GM19240 (cell line): Measurements from ENCODE around the gene SNRNP35.
"Not testable (repeated sequence)": the region's sequence is repeated elsewhere in the genome, so short reads cannot be mapped to it uniquely, and the experiment has no call there.

ENCODE experiments used
- DNase-seq: peaks from one replicate; pipeline ENCODE4 v3.0.0; 2011; ENCODE audit warnings: low spot score; ENCODE audit not compliant: insufficient read length

Gene SNRNP35

DNA sequence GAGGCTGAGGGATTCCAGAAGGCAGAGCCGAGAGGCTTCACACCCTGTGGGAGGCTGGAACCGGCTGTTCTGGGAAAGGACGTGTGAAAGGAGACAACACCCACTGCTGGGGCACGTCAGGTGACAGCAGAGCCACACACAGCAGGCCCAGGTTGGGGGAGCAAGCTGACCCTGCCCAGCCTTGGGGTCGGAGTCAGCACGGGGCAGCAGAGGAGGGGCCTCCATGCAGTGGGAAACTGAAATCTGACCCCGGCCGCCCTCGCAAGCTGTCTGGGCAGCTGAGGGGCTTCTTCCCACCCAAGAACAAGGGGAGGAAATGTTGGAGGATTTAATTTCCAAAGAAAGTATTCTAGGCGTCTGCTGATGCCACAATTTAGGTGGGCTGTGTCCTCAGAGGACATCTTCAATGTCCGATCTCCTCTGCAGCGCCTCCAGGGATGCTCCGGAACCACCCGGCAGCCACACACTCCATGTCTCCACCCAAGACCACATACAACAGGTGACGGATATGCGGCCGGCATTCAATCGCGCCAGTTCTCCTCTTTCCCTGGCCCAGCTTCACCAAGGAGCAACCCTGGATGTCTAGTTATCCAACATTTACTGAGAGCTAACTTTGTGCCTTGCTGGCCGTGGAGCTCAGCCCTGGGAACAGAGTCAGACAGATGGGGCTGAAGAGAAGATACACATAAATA is 30.7 kb downstream of the SNRNP35 start:
- no peak for DNase-seq

DNA sequence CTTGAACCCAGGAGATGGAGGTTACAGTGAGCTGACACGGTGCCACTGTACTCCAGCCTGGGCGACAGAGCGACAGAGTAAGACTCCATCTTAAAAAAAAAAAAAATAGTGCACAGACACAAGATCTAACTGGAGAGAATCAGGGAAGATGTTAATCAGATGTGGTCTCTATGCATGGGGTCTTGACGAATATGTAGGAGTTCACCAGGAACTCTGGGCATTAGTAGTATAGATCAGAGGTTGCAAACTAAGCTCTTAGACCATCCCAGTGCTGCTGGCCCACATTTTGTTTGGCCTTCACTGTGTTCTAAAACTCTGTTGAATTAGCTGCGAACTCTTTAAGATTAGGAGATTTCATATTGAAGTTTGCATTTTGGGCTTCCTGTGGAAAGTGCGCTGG is 31.6 kb downstream of the SNRNP35 start:
- no peak for DNase-seq

DNA sequence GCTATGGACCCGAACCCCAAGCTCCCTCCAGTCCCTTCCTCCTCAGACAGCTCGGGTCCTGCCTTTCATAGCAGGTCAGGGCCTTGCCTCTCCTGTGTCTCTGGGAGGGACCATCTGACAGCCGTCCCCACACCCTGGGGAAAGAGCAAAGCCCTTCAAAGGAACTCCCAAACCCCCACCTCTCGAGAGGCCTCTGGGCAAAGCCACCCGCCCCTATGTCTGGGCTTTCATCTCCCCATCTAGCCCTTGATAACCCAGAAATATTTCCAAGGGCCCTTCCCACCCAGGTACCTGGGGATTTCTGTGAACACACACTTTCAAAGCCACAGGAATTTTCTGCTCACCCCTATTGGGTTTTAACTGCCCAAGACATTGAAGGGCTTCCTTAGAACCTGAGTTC is 32.1 kb downstream of the SNRNP35 start:
- no peak for DNase-seq

DNA sequence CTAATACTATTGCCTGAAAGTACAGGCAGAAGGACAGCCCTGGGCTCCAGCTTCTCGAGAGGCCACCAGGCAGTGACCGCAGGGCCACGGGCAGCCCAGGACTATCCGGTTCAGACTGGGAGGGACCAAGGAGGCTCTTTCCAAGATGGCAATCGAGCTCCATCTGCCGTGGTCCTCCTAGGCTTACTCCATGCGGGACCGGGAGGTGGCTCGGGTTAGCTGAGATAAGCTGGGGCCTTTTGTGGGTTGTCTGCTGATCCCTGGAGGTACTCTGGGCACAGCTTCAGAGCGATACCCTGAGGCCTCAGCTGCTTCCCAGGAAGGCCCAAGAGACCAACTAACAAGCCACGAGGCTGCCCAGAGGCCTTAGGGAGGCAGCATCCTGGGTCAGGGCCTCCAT is 33.1 kb downstream of the SNRNP35 start:
- DNase-seq = no peak

DNA sequence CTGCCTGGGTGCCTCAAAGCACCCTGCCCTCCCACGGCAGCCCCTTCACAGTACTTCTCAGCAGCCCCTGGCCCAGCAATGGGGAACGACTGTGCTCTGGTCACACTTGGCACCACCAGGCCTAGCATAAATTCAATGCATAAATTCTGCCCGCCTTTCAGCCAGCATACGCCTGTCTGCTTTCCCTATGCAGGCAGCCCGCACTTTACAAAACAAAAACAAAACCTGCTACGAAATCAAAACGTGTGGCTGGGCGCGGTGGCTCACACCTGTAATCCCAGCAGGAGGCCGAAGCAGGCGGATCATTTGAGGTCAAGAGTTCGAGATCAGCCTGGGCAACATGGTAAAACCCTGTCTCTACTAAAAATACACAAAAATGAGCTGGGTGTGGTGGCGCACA is 33.5 kb downstream of the SNRNP35 start:
- DNase-seq = no peak

DNA sequence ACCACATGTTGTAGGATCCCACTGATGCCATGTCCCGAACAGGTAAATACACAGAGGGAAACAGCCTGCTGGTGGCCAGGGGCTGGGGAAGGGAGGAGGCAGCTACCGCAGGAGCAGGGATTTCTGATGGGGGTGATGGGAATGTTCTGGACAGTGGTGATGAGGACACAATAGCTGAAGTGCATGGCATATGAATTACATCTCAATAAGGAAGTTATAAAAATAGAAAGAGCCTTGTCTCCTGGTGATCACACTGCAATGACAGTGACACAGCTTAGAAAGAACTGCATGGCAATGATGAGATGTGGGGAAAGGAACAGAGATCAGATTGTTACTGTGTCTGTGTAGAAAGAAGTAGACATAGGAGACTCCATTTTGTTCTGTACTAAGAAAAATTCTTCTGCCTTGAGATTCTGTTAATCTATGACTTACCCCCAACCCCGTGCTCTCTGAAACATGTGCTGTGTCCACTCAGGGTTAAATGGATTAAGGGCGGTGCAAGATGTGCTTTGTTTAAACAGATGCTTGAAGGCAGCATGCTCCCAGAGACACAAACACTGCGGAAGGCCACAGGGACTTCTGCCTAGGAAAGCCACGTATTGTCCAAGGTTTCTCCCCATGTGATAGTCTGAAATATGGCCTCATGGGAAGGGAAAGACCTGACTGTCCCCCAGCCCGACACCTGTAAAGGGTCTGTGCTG is 34.5 kb downstream of the SNRNP35 start:
- DNase-seq = not testable (repeated sequence)

DNA sequence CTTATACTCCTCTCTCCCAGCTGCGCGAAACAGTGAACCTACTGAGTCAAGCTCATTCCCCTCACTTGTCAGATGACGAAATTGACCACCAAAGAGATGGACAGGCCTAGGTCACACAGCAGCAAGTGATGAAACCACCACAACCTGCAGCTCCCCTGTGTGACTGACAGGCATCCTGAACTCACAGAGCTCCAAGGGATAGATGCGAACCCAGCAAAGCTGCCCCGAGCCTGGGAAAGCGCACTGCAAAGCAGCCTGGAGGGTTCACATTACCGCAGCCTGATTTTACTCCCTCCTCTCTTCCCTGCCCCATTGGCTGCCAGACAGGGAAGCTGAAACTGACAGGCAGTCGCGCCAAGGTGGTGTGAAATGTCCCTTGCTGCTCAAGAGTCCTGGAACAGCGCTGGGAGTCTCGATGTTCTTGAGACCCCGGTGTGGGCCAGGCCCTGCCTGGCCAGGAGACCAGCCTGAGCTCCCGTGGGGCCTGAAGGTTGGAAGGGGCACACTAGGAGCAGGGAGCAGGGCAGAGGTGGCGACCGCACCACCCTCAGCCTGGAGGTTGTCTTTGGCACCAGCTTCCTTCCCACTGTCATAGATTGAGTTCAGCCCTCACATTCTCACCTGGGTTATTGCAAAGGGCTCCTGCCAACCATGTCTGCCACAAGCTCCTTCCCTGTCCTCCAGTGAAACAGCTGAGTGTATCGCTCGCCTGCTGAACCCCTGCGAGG is 36.3 kb downstream of the SNRNP35 start:
- DNase-seq = no peak

DNA sequence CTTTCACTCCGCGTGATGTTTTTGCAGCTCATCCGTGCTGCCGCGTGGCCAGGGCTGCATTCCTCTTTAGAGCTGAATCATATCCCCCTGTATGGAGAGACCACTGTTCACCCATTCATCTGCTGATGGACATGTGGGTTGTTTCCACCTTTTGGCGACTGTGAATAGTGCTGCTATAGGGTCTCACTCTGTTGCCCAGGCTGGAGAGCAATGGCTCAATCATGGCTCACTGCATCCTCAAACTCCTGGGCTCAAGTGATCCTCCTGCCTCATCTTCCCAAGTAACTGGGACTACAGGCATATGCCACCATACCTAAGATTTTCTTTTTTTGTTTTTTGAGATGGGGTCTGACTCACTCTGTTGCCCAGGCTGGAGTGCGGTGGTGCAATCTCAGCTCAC is 39.1 kb downstream of the SNRNP35 start:
- DNase-seq = no peak

DNA sequence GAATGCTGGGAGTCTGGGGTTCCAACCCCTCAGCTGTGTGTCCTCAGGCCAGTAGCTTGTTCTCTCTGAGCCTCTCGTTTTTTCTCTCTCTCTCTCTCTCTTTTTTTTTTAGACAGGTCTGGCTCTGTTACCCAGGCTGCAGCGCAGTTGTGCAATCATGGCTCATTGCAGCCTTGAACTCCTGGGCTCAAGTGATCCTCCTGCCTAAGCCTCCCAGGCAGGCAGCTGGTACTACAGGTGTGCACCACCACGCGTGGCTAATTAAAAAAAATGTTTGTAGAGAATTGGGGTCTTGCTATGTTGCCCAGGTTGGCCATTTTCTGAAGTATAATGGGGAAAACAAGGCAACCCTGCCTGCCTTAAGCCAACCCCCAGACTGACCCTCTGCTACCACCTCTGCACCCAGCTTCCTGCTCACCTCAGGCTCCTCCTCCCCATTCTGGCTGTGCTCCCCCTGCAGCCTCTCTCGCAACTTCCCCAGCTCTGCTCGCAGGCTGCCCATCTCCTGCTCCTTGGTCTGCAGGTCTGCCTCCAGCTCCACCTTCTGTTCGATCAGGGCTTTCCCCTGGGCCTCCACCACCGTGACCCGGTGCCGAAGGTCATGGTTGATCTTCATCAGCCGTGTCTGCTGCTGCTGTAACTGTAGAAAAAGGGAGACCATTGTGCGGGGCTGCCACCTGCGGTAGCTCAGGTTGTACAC is 40.3 kb downstream of the SNRNP35 start:
- DNase-seq = no peak

DNA sequence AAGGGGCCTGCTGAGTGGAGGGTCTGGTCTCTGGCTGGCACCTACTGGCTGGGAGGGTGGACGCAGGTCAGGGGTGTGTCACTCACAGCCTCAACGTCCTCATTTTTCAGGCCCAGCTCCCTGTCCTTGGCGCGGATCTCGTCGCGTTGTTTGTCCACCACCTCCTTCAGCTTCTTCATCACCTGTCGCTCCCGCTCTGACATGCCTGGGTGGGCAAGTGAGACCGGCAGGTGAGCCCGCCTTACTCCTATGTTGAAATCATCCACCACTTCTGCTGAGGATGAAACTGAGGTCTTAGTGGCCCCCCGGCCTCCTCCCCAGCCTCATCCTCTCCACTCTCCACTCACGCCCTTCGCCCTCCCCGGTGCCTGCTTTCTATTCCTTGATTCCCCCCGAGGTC is 41.4 kb downstream of the SNRNP35 start:
- no peak for DNase-seq

DNA sequence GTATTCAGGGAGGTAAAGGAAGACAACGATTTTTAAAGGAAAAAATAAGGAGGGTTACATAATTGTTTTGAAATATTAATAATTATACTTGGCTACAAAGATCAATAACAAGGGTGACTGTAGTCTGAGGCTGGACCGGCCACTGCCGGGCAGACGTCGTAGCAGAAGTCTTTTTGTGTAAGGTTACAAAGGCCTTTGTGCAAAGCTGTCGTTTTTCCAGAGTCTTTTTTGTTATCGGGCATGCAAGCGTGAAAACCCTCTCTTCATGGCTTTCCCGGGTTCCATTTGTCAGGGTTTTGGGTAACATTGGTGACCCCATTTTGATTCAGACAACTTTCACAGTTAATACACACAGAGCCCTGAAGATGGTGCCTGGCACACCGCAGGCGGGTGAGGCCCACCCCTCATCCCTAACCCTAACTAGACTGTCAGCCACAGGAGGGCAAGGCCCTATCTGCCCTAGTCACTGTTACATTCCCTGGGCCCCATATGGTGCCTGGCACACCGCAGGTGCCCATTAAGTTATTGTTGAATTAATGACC is 44.3 kb downstream of the SNRNP35 start:
- DNase-seq = no peak

DNA sequence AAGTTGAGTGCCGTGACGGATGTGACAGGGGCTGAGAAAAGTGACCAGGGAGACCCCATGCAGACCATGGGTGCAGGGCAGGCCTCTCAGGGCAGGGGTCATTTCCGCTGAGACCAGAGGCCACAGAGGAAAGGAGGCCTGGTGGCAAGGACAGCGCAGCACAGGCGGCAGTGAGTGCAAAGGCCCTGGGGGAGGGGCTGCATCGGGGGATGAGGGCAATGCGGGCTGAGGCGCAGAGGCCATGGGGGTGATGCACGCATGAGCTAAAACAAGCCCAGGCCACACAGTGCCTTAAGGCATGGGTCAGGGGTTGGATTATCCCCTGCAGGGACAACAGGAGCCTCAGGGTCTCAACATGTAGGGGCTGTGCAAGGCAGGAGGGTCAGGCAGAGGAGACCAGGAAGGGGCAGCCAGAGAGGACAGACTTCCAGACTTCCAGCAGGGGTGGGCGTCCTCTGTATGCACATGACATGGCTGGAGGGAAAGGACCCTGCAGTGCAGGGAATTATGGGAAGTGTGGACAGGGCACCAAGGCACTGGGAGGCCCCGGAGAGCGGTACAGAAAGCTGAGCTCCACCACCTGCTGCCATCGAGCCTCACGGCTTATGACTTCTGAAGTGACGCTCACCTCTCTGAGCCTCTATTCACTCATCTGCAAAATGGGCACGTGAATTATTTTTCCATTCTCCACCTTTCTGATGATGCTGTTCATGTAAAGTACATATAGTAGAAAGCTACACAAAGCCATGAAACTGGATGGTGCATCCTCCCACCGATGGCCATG is 48.3 kb downstream of the SNRNP35 start:
- no peak for DNase-seq

DNA sequence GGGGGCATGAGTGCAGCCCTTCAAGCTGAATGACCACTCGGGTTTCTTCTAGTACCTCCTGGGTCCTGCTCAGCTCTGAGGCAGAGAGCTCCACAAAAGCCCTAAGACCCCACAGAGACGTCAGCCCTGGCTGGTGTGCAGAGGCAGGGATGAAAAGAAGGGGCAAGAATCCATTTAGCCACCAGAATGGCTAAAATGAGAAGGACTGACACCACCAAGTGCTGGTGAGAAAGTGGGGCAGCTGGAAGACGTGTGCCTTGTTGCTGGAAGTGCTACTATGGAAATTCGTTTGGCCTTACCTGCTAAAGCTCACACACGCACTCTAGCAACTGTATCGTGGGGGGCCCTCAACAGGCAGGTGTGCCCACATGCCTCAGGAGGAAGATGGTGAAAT is 48.9 kb downstream of the SNRNP35 start:
- no peak for DNase-seq

DNA sequence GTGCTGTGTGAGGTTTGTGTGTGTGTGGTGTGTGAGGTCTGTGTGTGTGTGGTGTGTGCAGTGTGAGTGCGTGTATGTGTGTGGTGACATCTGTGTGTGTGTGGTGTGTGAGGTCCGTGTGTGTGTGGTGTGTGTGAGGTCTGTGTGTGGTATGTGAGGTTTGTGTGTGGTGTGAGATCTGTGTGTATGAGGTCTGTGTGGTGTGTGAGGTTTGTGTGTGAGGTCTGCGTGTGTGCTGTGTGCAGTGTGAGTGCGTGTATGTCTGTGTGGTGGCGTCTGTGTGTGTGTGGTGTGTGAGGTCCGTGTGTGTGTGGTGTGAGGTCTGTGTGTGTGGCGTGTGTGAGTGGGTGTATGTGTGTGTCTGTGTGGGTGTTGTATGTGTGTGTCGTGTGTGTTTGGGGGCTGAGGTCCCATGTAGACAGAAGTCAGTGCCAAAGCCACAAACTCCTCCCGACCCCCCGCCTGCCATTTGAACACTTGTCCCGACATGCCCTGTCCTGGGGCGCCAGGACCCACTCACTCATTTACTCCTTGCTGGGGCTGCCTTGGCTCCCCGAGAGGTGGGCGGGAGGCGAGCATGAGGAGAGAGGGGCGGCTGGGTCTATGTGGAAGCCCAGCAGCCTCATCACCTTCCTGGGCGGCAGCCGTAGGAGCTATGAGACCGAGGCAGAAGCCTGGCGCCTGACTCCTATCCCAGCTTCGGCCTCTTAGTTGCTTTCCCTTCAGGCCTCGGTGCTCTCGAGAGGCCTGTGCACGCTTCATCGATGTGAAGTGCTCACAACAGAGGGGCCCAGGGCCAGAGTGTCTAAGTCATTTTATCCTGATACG is 55.1 kb downstream of the SNRNP35 start:
- no peak for DNase-seq

DNA sequence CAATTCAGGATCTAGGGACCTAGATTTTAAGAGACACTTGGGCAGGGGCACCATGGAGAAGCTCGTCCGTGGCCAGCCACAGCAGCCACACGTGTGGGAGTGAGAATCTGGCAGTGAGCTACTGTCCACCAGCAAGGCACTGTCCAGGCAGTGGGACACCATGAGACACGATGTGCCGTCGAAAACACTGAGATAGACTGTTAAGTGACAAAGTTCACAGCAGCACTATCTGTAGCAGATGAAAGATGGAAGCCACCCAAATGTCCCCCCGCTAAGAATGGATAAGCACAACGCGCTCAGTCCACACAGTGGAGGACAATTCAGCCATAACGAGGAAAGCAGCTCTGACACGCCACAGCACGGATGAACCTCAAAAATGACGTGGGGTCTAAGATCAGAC is 55.9 kb downstream of the SNRNP35 start:
- no peak for DNase-seq

DNA sequence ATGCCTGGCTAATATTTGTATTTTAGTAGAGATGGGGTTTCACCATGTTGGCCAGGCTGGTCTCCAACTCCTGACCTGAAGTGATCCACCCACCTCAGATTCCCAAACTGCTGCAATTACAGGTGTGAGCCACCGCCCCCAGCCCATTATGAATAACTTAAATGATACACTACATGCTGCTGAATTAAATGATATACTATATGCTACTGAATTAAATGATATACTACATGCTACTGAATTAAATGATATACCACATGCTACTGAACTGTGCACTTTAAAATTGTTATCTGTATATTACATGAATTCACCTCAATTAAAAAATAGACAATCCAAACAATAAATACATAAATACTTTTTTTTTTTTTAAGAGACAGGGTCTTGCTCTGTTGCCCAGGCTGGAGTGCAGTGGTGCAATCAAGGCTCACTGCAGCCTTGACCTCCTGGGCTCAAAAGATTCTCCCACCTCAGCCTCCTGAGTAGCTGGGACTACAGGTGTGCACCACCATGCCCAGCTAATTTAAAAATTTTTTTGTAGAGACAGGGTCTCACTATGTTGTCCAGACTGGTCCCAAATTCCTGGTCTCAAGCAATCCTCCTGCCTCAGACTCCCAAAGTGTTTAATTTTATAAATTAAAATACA is 56.8 kb downstream of the SNRNP35 start:
- not testable (repeated sequence) for DNase-seq

DNA sequence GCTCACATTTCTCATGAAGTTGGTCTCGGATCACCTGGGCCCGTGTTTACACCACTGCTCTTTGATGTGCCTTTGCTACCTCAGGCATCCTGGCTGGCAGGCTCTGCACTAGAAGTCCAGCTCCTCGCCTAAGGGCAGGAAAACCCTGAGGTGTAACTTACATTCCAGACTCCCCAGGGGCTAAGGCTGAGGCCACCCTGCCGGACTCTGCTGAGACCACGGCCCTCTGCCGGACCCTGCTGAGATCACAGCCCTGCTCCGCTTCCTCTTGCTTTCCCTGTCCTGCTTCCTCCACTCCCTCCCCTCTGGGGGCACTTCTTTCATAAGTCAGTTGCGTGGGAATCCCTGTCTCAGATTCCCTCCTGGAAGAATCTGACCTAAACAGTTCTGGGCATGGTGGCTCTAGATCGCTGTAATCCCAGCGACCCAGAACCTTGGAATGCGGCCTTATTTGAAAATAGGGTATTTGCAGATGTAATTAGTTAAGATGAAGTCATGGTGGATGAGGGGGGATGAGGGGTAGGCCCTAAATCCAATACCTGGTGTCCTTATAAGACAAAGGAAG is 58.4 kb downstream of the SNRNP35 start:
- DNase-seq = no peak
